SK-N-SH (cell line): Measurements from ENCODE around the gene IQGAP2. TPM values are rescaled to one million over a fixed set of nuclear protein-coding genes. Genes with fewer than 3 reads are reported as not detected.
A peak's percentile ranks its signal among the peaks of the same experiment; 100 is the strongest.

Source experiments
- CTCF ChIA-PET: fragments of 300-600, 350-600 bp; formaldehyde crosslinking; extraction: SDS; loops from one replicate; lab custom pipeline; 2021; lab: Yijun Ruan, JAX
- POLR2A ChIA-PET: fragments of 350-600 bp; sonication (Branson Sonifier 250); formaldehyde crosslinking; extraction: SDS; loops from one replicate; lab custom pipeline; 2020; ENCODE audit warnings: antibody characterized with exemption, inconsistent platforms; lab: Yijun Ruan, JAX
- DNase-seq: peaks from one replicate; pipeline ENCODE4 v3.0.0; 2012
- H2AFZ ChIP-seq: fragments of 200-600 bp; sonication (generic); 2 replicates; pipeline ENCODE4 v1.8.1; 2016; ENCODE audit warnings: antibody characterized with exemption, mild to moderate bottlenecking, low read depth
- H3F3A ChIP-seq: fragments of 200-600 bp; sonication (generic); replicated peaks from 2 replicates; pipeline ENCODE3; 2016; ENCODE audit warnings: antibody characterized with exemption, mild to moderate bottlenecking; ENCODE audit not compliant: insufficient read depth
- H3K27ac ChIP-seq, 2 experiments: fragments of 200-500 bp in 1 of 2; fragments of 200-600 bp in 1 of 2; sonication (Bioruptor generic) in 1 of 2; sonication (generic), shearing (Covaris generic) in 1 of 2; 2 replicates each; pipeline versions ENCODE4 v1.5.1 to v1.6.1; 2014 to 2016; ENCODE audit warnings: low read depth in 2 of 2, inconsistent platforms in 1 of 2, low read length in 1 of 2, mild to moderate bottlenecking in 1 of 2, mixed read lengths in 1 of 2
- H3K27me3 ChIP-seq: fragments of 200-600 bp; sonication (generic), shearing (Covaris generic); 2 replicates; pipeline ENCODE4 v1.6.1; 2016; ENCODE audit warnings: mixed run types; ENCODE audit not compliant: insufficient read depth
- H3K36me3 ChIP-seq, 2 experiments: fragments of 200-500 bp in 1 of 2; fragments of 200-600 bp in 1 of 2; sonication (Bioruptor generic) in 1 of 2; sonication (generic) in 1 of 2; replicated peaks in 1 of 2; 2 replicates each; pipeline versions ENCODE3 to v1.5.1; 2014 to 2016; ENCODE audit warnings: low read length in 1 of 2, mild to moderate bottlenecking in 1 of 2; ENCODE audit not compliant: insufficient read depth in 2 of 2, control insufficient read depth in 1 of 2
- H3K4me1 ChIP-seq, 2 experiments: fragments of 200-500 bp in 1 of 2; fragments of 200-600 bp in 1 of 2; sonication (Bioruptor generic) in 1 of 2; sonication (generic), shearing (Covaris generic) in 1 of 2; 2 replicates each; pipeline versions ENCODE4 v1.5.1 to v1.6.1; 2014 to 2016; ENCODE audit warnings: low read depth in 1 of 2, low read length in 1 of 2, mixed run types in 1 of 2; ENCODE audit not compliant: insufficient read depth in 2 of 2, control insufficient read depth in 1 of 2
- H3K4me2 ChIP-seq: fragments of 200-600 bp; sonication (generic), shearing (Covaris generic); 2 replicates; pipeline ENCODE4 v1.6.1; 2017; ENCODE audit warnings: mixed run types
- H3K4me3 ChIP-seq, 2 experiments: fragments of 200-500 bp in 1 of 2; fragments of 200-600 bp in 1 of 2; sonication (Bioruptor generic) in 1 of 2; sonication (generic), shearing (Covaris generic) in 1 of 2; 2 replicates each; pipeline versions ENCODE4 v1.5.1 to v1.8.1; 2014 to 2016; ENCODE audit warnings: low read depth in 2 of 2, inconsistent platforms in 1 of 2, low read length in 1 of 2, mild to moderate bottlenecking in 1 of 2, mixed read lengths in 1 of 2, moderate library complexity in 1 of 2
- H3K79me2 ChIP-seq: fragments of 200-600 bp; sonication (generic); 2 replicates; pipeline ENCODE4 v1.8.1; 2017; ENCODE audit warnings: mild to moderate bottlenecking; ENCODE audit not compliant: insufficient read depth
- H3K9ac ChIP-seq: fragments of 200-600 bp; sonication (generic); 2 replicates; pipeline ENCODE4 v1.6.1; 2017; ENCODE audit warnings: mixed run types
- H3K9me2 ChIP-seq: fragments of 200-600 bp; sonication (generic); 2 replicates; pipeline ENCODE4 v1.6.1; 2017; ENCODE audit warnings: mixed run types
- H3K9me3 ChIP-seq: fragments of 200-600 bp; sonication (generic); 2 replicates; pipeline ENCODE4 v1.6.1; 2017; ENCODE audit warnings: mixed run types, mild to moderate bottlenecking, moderate library complexity
- H4K20me1 ChIP-seq: fragments of 200-600 bp; sonication (generic); 2 replicates; pipeline ENCODE4 v1.6.1; 2017; ENCODE audit warnings: mild to moderate bottlenecking, mixed run types; ENCODE audit not compliant: insufficient read depth
- CHD2 ChIP-seq: fragments of 150-350 bp; IDR thresholded peaks from 2 replicates; pipeline ENCODE4 v1.6.1; 2018; ENCODE audit warnings: low read length; ENCODE audit not compliant: partially characterized antibody
- CTCF ChIP-seq: fragments of 200-600 bp; sonication (generic); IDR thresholded peaks from 2 replicates; pipeline ENCODE4 v1.6.1; 2017; ENCODE audit warnings: antibody characterized with exemption, mild to moderate bottlenecking, moderate library complexity
- EP300 ChIP-seq, 2 experiments: IDR thresholded peaks; 2 replicates each; pipeline versions ENCODE4 v1.4.0 to v1.6.1; 2012; ENCODE audit warnings: borderline replicate concordance in 1 of 2, low read depth in 1 of 2, low read length in 1 of 2
- EZH2phosphoT487 ChIP-seq: fragments of 200-600 bp; sonication (generic); IDR thresholded peaks from 2 replicates; pipeline ENCODE4 v1.6.1; 2017; ENCODE audit warnings: low read depth, mixed run types, mild to moderate bottlenecking, antibody characterized with exemption, moderate library complexity, borderline replicate concordance
- FOSL2 ChIP-seq: IDR thresholded peaks from 2 replicates; pipeline ENCODE4 v1.4.0; 2012; ENCODE audit warnings: low read depth, mild to moderate bottlenecking, moderate library complexity, borderline replicate concordance
- FOXJ3 ChIP-seq: sonication (generic); formaldehyde crosslinking; IDR thresholded peaks from 2 replicates; pipeline ENCODE4 v1.5.1; 2020; ENCODE audit warnings: mild to moderate bottlenecking, missing genetic modification reagents
- GABPA ChIP-seq: IDR thresholded peaks from 2 replicates; pipeline ENCODE4 v1.4.0; 2012; ENCODE audit warnings: low read depth, mild to moderate bottlenecking
- JUND ChIP-seq: IDR thresholded peaks from 2 replicates; pipeline ENCODE4 v1.4.0; 2012
- MAX ChIP-seq: IDR thresholded peaks from 2 replicates; pipeline ENCODE4 v1.4.0; 2012; ENCODE audit warnings: low read depth
- NFIC ChIP-seq: IDR thresholded peaks from 2 replicates; pipeline ENCODE4 v1.4.0; 2012; ENCODE audit warnings: borderline replicate concordance
- NRF1 ChIP-seq: IDR thresholded peaks from 2 replicates; pipeline ENCODE4 v1.6.1; 2012; ENCODE audit warnings: low read depth, mild to moderate bottlenecking, low read length
- RAD21 ChIP-seq: IDR thresholded peaks from 2 replicates; pipeline ENCODE4 v1.6.1; 2012; ENCODE audit warnings: mild to moderate bottlenecking, low read length
- RCOR1 ChIP-seq: fragments of 150-350 bp; IDR thresholded peaks from 2 replicates; pipeline ENCODE4 v1.6.1; 2017; ENCODE audit warnings: antibody characterized with exemption, low read length
- RXRA ChIP-seq: IDR thresholded peaks from 2 replicates; pipeline ENCODE4 v1.4.0; 2012; ENCODE audit warnings: low read depth, mild to moderate bottlenecking, borderline replicate concordance
- TAF1 ChIP-seq: IDR thresholded peaks from 2 replicates; pipeline ENCODE4 v1.6.1; 2012; ENCODE audit warnings: low read depth, mild to moderate bottlenecking, low read length, moderate library complexity, borderline replicate concordance
- TCF12 ChIP-seq: IDR thresholded peaks from 2 replicates; pipeline ENCODE4 v1.4.0; 2012
- YY1 ChIP-seq: IDR thresholded peaks from 2 replicates; pipeline ENCODE4 v1.4.0; 2012; ENCODE audit warnings: low read depth, mild to moderate bottlenecking
- WGBS: methylation state at CpG from one replicate; pipeline ENCODE4 v1.1.6; 2017; ENCODE audit warnings: low lambda C conversion rate; 5-methylcytosine and 5-hydroxymethylcytosine counted together
- polyA plus RNA-seq, 3 experiments: library from polyadenylated mRNA; depleted of rRNA; stranded (reverse); fragments of >200 nt; gene quantifications; 2 replicates each; pipeline ENCODE4 v1.2.3, GENCODE V29; 2012
- TF ChIP-seq, protein P1 (sequence below): fragments of 150-350 bp; IDR thresholded peaks from 2 replicates; pipeline ENCODE4 v1.6.1; 2016; ENCODE audit warnings: mild to moderate bottlenecking, low read depth, low read length
- TF ChIP-seq, protein P2 (sequence below): fragments of 150-350 bp; IDR thresholded peaks from 2 replicates; pipeline ENCODE4 v1.6.1; 2017; ENCODE audit warnings: antibody characterized with exemption, low read length, low read depth, borderline replicate concordance
- TF ChIP-seq, protein P3 (sequence below): IDR thresholded peaks from 2 replicates; pipeline ENCODE4 v1.4.0; 2012; ENCODE audit warnings: low read depth, borderline replicate concordance

The IQGAP2 gene
- polyA plus RNA-seq, 1 of the 3 experiments (the other 2 are of a cell fraction) = 2.1 TPM

GRCh38 chr5:76450054-76450453, 47.0 kb downstream of the IQGAP2 start:
- TF ChIP-seq CTCF (no peak), TAF1 (no peak), EZH2phosphoT487 (no peak), RAD21 (no peak), GABPA (no peak), YY1 (no peak), TCF12 (no peak), NFIC (no peak), FOXJ3 (CRISPR knock-in tag) (no peak)
- TF ChIP-seq, protein P1, sequence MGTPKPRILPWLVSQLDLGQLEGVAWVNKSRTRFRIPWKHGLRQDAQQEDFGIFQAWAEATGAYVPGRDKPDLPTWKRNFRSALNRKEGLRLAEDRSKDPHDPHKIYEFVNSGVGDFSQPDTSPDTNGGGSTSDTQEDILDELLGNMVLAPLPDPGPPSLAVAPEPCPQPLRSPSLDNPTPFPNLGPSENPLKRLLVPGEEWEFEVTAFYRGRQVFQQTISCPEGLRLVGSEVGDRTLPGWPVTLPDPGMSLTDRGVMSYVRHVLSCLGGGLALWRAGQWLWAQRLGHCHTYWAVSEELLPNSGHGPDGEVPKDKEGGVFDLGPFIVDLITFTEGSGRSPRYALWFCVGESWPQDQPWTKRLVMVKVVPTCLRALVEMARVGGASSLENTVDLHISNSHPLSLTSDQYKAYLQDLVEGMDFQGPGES = no peak
- Histone ChIP-seq H2AFZ (no peak overlapping the region), H3K9ac (no peak overlapping the region), H3F3A (peaks cover 4% of the 10 kb centered on the region), H3K27ac (peak overlapping the region in 1 of 2 experiments; percentile 74; a peak in 2 of 4 replicates), H3K9me3 (no peaks in the 10 kb centered on the region), H3K4me2 (no peak overlapping the region), H3K9me2 (no peaks in the 10 kb centered on the region), H4K20me1 (no peaks in the 10 kb centered on the region), H3K4me1 (peaks cover 0 to 13% of the 10 kb centered on the region in 2 experiments; a peak in 2 of 4 replicates), H3K4me3 (no peak overlapping the region), H3K36me3 (no peaks in the 10 kb centered on the region), H3K27me3 (no peaks in the 10 kb centered on the region), H3K79me2 (no peaks in the 10 kb centered on the region)
- WGBS = 63% methylated on average over 3 of the region's 3 CpGs
- CTCF ChIA-PET = interaction anchor here (0.6 to 1.4 kb wide), 3 partner anchors 18 to 194 kb away, joined by 3 to 5 read pairs (median 4); no protein-coding TSS in a partner anchor
- POLR2A ChIA-PET = no interaction called here
- DNase-seq = no peak

DNA sequence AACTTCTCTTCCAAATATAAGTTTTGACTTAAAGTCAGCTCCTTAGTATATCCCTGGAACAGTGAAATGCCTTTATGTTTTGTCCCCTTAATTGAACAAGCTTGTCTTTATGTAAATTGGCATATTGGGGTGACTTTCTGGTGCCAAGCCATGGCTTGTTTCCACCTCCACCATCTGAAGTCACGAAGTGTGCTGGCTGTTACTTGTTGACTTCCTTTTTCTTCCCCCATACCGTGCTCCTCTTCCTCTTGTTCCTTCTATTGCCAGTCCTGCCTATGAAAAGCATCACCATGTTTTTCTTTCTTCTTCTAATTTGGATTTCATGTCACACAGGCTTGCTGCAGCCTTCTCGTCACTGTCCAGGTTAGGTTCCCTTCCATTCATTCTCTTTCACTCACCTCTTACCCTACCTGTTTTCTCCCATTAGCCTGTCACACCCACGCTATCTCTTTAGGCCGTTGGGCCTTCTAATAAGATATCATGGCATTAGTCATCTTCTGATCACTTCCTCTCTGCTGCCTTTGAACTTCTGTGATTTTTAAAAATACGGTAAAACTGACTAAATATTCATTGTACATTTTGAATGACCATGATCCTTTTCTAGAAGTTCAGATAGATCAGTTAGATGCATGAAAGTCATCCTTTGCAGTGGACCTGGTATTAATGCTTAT, 48.1 kb downstream of the IQGAP2 start:
- ChIA-PET CTCF (interaction anchor here (0.8 kb wide), 1 partner anchor 195 kb away, joined by 4 read pairs; no protein-coding TSS in a partner anchor), POLR2A (no interaction called here)
- Histone ChIP-seq H3K9me3 (no peaks in the 10 kb centered on the region), H3F3A (peaks cover 4% of the 10 kb centered on the region), H3K79me2 (no peaks in the 10 kb centered on the region), H3K4me2 (no peak overlapping the region), H3K27ac (no peak overlapping the region; a peak in 1 of 4 replicates), H3K4me3 (no peak overlapping the region), H3K9ac (no peak overlapping the region), H2AFZ (no peak overlapping the region), H3K36me3 (no peaks in the 10 kb centered on the region), H4K20me1 (no peaks in the 10 kb centered on the region), H3K4me1 (peaks cover 0 to 12% of the 10 kb centered on the region in 2 experiments; a peak in 2 of 4 replicates), H3K9me2 (no peaks in the 10 kb centered on the region), H3K27me3 (no peaks in the 10 kb centered on the region)
- 77% methylated on average over 6 of the region's 6 CpGs for WGBS
- no peak for DNase-seq
- TF ChIP-seq FOSL2 = no peak
- TF ChIP-seq CTCF = no peak
- TF ChIP-seq JUND = no peak
- TF ChIP-seq MAX = no peak
- TF ChIP-seq TAF1 = no peak
- no peak for TF ChIP-seq RXRA
- TF ChIP-seq RCOR1 = no peak
- TF ChIP-seq EP300 (IDR thresholded peaks at IDR 0.05; ENCODE audit: borderline replicate concordance in 1 of 2, low read depth in 1 of 2, low read length in 1 of 2) = no peak
- TF ChIP-seq, protein P2, sequence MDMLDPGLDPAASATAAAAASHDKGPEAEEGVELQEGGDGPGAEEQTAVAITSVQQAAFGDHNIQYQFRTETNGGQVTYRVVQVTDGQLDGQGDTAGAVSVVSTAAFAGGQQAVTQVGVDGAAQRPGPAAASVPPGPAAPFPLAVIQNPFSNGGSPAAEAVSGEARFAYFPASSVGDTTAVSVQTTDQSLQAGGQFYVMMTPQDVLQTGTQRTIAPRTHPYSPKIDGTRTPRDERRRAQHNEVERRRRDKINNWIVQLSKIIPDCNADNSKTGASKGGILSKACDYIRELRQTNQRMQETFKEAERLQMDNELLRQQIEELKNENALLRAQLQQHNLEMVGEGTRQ = no peak
- TF ChIP-seq NFIC = no peak
- no peak for TF ChIP-seq CHD2
- TF ChIP-seq NRF1 = no peak
- no peak for TF ChIP-seq TCF12
- TF ChIP-seq, protein P3, sequence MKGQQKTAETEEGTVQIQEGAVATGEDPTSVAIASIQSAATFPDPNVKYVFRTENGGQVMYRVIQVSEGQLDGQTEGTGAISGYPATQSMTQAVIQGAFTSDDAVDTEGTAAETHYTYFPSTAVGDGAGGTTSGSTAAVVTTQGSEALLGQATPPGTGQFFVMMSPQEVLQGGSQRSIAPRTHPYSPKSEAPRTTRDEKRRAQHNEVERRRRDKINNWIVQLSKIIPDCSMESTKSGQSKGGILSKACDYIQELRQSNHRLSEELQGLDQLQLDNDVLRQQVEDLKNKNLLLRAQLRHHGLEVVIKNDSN = no peak
